ENCODE measurements around the gene SMIM1. TPM values are rescaled to one million over a fixed set of nuclear protein-coding genes. Genes with fewer than 3 reads are reported as not detected.

Gene SMIM1
- total RNA-seq, 4 donors from 2014 or later: 23.1 TPM; not detected in 3

DNA sequence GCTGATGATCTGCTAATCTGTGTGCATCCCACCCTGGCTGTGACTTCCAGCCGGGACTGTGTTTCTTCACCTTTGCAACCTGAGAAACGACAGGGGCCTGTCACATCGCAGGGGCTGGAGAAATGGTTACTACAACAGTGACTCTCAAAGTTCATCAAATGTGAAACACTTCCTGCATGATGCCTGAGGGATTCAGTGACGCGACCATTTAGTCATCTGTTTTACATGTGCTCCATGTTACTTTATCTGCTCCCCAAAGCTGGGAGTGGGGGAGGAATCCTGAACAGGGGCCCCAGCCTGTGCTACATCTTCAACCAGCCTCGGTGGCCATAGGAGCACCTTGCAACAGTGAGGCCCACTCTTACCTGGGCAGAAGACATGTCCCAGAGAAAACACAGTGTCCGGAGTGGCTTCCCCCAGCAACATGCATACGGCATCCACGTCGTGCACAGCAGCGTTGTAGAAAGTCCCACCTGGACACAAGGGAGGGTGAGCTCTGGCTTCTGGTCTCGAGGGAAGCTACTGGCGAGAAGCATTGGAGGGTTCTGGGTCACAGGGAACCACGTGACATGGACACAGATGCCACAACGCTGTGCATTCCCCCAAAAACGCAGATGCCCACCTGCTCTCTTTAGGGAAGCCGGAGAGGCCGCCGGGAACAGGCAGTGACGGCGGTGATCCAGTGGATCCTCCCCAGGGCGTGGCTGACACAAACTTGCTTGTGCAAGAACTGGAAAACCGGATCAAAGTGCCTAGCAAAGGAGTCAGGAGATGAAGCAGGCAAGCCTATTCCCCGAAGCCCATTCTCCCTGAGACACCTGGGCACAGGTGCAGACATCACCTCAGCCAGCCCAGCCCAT lies 29.9 kb upstream of the SMIM1 start:
- 92% methylated on average over 24 of the region's 24 CpGs for WGBS, 2 donors
- H3K9me3 ChIP-seq: no peaks in the 10 kb centered on the region
- TF ChIP-seq, protein P1, sequence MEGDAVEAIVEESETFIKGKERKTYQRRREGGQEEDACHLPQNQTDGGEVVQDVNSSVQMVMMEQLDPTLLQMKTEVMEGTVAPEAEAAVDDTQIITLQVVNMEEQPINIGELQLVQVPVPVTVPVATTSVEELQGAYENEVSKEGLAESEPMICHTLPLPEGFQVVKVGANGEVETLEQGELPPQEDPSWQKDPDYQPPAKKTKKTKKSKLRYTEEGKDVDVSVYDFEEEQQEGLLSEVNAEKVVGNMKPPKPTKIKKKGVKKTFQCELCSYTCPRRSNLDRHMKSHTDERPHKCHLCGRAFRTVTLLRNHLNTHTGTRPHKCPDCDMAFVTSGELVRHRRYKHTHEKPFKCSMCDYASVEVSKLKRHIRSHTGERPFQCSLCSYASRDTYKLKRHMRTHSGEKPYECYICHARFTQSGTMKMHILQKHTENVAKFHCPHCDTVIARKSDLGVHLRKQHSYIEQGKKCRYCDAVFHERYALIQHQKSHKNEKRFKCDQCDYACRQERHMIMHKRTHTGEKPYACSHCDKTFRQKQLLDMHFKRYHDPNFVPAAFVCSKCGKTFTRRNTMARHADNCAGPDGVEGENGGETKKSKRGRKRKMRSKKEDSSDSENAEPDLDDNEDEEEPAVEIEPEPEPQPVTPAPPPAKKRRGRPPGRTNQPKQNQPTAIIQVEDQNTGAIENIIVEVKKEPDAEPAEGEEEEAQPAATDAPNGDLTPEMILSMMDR (IDR thresholded peaks at IDR 0.05): no peak
- no peak for TF ChIP-seq EP300 (IDR thresholded peaks at IDR 0.05)
- no peak for TF ChIP-seq POLR2A (IDR thresholded peaks at IDR 0.05)
- H3K36me3 ChIP-seq: peaks cover 0 to 75% (median 2%) of the 10 kb centered on the region in 3 donors
- no peak overlapping the region for H3K4me3 ChIP-seq
- DNase-seq (ENCODE audit: low spot score in 2 of 2): no peak
- peaks cover 0 to 31% (median 9%) of the 10 kb centered on the region in 4 donors for H3K4me1 ChIP-seq
- no peaks in the 10 kb centered on the region for H3K27me3 ChIP-seq
- H3K27ac ChIP-seq: no peak overlapping the region

DNA sequence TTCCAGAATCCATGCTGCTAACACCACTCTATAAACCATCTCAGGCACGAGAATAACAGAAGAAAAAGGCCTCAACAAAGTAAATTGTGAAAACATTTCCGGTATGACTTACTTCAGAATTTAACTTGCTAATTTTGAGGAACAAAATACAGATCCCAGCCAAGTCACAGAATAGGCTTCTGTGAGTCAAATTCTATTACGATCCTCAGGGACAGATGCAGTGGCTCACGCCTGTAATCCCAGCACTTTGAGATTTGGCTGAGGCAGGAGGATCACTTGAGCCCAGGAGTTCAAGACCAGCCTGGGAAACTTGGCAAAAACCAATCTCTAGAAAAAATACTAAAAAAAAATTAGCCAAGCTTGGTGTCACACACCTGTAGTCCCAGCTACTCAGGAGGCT lies 29.1 kb upstream of the SMIM1 start:
- H3K27ac ChIP-seq: no peak overlapping the region
- no peaks in the 10 kb centered on the region for H3K27me3 ChIP-seq
- no peak for DNase-seq (ENCODE audit: low spot score in 2 of 2)
- no peaks in the 10 kb centered on the region for H3K9me3 ChIP-seq
- no peak overlapping the region for H3K4me3 ChIP-seq
- H3K4me1 ChIP-seq: peaks cover 0 to 35% (median 15%) of the 10 kb centered on the region in 4 donors
- H3K36me3 ChIP-seq: peaks cover 0 to 67% (median 2%) of the 10 kb centered on the region in 3 donors
- 59 to 67% methylated on average over 4 of the region's 4 CpGs for WGBS, 2 donors
- TF ChIP-seq EP300 (IDR thresholded peaks at IDR 0.05) (no peak), POLR2A (IDR thresholded peaks at IDR 0.05) (no peak)
- TF ChIP-seq, protein P1 (IDR thresholded peaks at IDR 0.05): no peak

DNA sequence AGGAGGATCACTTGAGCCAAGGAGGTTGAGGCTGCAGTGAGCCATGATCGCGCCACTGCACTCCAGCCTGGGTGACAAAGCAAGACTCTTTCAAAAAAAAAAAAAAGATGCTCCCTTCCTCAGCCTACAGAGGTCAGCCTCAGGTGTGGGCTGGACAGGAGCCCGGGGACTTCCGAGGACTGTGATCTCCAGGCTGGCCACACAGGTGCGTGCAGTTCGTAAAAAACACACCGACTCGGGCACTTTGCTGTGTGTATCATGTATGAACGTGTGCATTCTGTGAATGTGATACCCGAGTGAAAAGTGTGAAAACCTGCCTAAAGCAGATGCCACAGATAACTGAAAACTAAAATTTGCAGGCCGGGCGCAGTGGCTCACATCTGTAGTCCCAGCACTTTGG lies 28.7 kb upstream of the SMIM1 start:
- Histone ChIP-seq H3K4me1 (peaks cover 0 to 35% (median 15%) of the 10 kb centered on the region in 4 donors), H3K36me3 (peaks cover 0 to 63% (median 2%) of the 10 kb centered on the region in 3 donors), H3K4me3 (no peak overlapping the region), H3K9me3 (no peaks in the 10 kb centered on the region), H3K27me3 (no peaks in the 10 kb centered on the region), H3K27ac (no peak overlapping the region)
- no peak for DNase-seq (ENCODE audit: low spot score in 2 of 2)
- WGBS, 2 donors: 93 to 94% methylated on average over 12 of the region's 12 CpGs
- TF ChIP-seq POLR2A (IDR thresholded peaks at IDR 0.05) (no peak), EP300 (IDR thresholded peaks at IDR 0.05) (no peak)
- TF ChIP-seq, protein P1 (IDR thresholded peaks at IDR 0.05): no peak

DNA sequence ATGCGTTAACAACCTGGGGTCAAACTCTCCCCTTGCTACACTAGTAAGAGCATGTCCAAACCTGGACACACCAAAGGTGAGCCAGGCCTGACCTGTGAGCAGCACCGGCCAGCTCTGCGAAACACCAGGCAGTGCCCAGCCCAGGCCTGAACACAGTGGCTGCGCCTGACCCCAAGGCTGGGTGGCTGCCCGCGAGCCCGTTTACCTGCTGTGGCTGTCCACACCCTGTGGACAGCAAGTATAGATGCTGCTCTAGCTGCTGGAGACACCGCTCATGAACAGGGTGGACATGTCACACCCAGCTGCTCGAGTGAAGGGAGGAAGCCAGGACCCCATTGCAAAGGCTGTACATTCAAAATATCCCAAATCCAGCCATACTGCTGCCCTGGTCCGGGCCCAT lies 27.9 kb upstream of the SMIM1 start:
- 87 to 98% methylated on average over 8 of the region's 10 CpGs for WGBS, 2 donors
- Histone ChIP-seq H3K36me3 (peaks cover 0 to 56% (median 2%) of the 10 kb centered on the region in 3 donors), H3K27me3 (no peaks in the 10 kb centered on the region), H3K4me1 (peaks cover 0 to 35% (median 15%) of the 10 kb centered on the region in 4 donors), H3K27ac (no peak overlapping the region), H3K9me3 (no peaks in the 10 kb centered on the region), H3K4me3 (no peak overlapping the region)
- TF ChIP-seq, protein P1 (IDR thresholded peaks at IDR 0.05): no peak
- TF ChIP-seq EP300 (IDR thresholded peaks at IDR 0.05) (no peak), POLR2A (IDR thresholded peaks at IDR 0.05) (no peak)
- DNase-seq (ENCODE audit: low spot score in 2 of 2): no peak

DNA sequence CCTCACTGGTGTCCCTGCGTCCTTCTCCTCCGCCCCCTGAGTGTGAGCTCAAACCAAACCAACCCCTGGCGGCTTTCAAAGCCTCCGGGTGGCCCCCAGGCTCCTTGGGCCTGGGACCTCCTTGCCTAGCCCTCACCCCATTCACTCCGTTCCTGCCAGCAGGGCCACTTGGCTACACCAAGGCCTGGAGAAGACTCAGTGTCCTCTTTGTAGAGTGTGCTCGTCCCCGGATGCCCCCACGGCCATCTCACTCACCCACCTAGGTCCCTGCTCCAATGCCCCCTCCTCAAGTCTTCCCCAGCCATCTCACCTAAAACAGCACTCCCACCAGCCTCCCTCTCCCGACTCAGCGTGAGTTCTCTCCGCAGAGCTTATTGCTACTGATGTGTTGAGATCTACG lies 27.5 kb upstream of the SMIM1 start:
- Histone ChIP-seq H3K4me1 (peaks cover 0 to 35% (median 15%) of the 10 kb centered on the region in 4 donors), H3K36me3 (peaks cover 0 to 52% (median 2%) of the 10 kb centered on the region in 3 donors), H3K27ac (no peak overlapping the region), H3K4me3 (no peak overlapping the region), H3K27me3 (no peaks in the 10 kb centered on the region), H3K9me3 (no peaks in the 10 kb centered on the region)
- TF ChIP-seq POLR2A (IDR thresholded peaks at IDR 0.05): no peak
- TF ChIP-seq, protein P1 (IDR thresholded peaks at IDR 0.05): no peak
- no peak for DNase-seq (ENCODE audit: low spot score in 2 of 2)
- WGBS, 2 donors: 88 to 89% methylated on average over 12 of the region's 12 CpGs

All from tibial nerve (tissue), 4 donors.